Measurements from ENCODE around the gene PRPF19. TPM values are rescaled to one million over a fixed set of nuclear protein-coding genes. Genes with fewer than 3 reads are reported as not detected.

PRPF19 gene
- total and polyA plus RNA-seq, 2 donors from 2014 or later = 70.7 to 72.1 TPM

DNA sequence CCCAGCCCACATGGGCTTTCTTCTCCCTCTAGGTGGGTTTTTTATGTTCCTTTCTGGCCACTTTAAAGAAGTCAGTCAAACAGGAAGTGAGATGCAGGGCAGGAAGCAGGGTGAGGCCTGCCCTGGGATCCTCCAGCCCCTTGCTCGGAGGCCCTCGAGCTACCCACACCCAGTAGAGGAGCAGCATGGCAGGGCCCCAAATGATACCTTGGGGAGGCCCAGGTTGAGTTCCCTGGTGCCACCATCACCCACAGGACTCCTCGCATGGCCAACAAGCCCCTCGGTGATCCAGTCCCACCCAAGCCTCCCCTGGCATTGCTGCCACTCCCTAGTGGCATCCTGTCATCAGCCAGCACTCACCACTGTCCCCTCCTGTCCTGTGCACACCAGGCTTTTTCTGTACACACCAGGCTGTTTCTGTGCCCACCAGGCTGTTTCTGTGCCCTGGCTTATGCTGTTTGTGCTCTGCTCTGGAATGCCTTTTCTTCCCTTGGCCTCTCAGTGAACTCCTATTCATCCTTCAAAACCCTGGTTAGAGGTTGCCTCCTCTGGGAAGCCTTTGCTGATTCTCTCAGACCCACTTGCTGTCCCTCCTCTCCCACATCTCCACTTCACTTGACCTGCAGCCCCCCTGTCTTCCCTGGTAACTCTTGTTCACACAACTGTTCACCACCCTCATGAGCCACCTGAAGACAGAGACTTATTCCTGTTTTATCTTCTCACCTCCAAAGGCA lies 47.5 kb downstream of the PRPF19 start:
- Histone ChIP-seq H3K4me3 (ENCODE audit: low read length in 3 of 3) (no peak overlapping the region), H3K27ac (ENCODE audit: low read depth in 2 of 2, low read length in 2 of 2) (no peak overlapping the region), H3K27me3 (ENCODE audit: control insufficient read depth, insufficient read depth, low read length) (no peaks in the 10 kb centered on the region), H3K36me3 (ENCODE audit: control insufficient read depth in 2 of 3, insufficient read depth in 3 of 3, low read length in 3 of 3) (no peaks in the 10 kb centered on the region), H3K4me1 (ENCODE audit: control insufficient read depth in 2 of 3, insufficient read depth in 2 of 3, low read depth in 1 of 3, low read length in 3 of 3) (no peaks in the 10 kb centered on the region), H3K9me3 (ENCODE audit: control insufficient read depth in 2 of 3, insufficient read depth in 1 of 3, low read length in 3 of 3) (no peaks in the 10 kb centered on the region), H3K9ac (ENCODE audit: low read length in 3 of 3) (no peak overlapping the region)
- FAIRE-seq = no peak
- intact Hi-C loops (cut with DNase I) = no loop called here
- DNase-seq = peak in 1 of 5 donors; percentile 46
- TF ChIP-seq, protein P1, sequence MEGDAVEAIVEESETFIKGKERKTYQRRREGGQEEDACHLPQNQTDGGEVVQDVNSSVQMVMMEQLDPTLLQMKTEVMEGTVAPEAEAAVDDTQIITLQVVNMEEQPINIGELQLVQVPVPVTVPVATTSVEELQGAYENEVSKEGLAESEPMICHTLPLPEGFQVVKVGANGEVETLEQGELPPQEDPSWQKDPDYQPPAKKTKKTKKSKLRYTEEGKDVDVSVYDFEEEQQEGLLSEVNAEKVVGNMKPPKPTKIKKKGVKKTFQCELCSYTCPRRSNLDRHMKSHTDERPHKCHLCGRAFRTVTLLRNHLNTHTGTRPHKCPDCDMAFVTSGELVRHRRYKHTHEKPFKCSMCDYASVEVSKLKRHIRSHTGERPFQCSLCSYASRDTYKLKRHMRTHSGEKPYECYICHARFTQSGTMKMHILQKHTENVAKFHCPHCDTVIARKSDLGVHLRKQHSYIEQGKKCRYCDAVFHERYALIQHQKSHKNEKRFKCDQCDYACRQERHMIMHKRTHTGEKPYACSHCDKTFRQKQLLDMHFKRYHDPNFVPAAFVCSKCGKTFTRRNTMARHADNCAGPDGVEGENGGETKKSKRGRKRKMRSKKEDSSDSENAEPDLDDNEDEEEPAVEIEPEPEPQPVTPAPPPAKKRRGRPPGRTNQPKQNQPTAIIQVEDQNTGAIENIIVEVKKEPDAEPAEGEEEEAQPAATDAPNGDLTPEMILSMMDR (IDR thresholded peaks at IDR 0.05; ENCODE audit: borderline replicate concordance, extremely low read depth, insufficient read depth) = no peak

DNA sequence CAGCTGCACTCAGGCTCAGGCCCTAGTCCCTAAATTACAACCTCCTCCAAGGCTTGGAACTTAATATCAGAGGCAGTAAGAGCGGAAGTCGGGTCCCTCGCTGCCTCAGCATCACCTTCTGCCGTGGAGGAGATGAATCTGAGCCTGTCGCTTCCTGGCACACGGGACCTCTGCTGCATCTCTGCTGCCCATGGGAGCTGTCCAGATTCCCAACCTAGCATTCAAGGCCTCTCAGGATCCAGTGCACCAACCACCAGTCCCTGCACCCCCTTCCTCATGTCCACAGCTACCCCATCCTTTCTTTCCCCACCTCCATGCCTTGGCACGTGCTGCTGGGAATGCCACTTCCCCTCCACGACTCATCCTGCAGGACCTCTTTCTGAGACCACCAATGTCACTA lies 48.1 kb downstream of the PRPF19 start:
- Histone ChIP-seq H3K36me3 (ENCODE audit: control insufficient read depth in 2 of 3, insufficient read depth in 3 of 3, low read length in 3 of 3) (no peaks in the 10 kb centered on the region), H3K9me3 (ENCODE audit: control insufficient read depth in 2 of 3, insufficient read depth in 1 of 3, low read length in 3 of 3) (no peaks in the 10 kb centered on the region), H3K27ac (ENCODE audit: low read depth in 2 of 2, low read length in 2 of 2) (no peak overlapping the region), H3K4me1 (ENCODE audit: control insufficient read depth in 2 of 3, insufficient read depth in 2 of 3, low read depth in 1 of 3, low read length in 3 of 3) (no peaks in the 10 kb centered on the region), H3K4me3 (ENCODE audit: low read length in 3 of 3) (no peak overlapping the region), H3K27me3 (ENCODE audit: control insufficient read depth, insufficient read depth, low read length) (no peaks in the 10 kb centered on the region), H3K9ac (ENCODE audit: low read length in 3 of 3) (no peak overlapping the region)
- intact Hi-C loops (cut with DNase I) = no loop called here
- no peak for FAIRE-seq
- no peak for DNase-seq
- TF ChIP-seq, protein P1 (IDR thresholded peaks at IDR 0.05; ENCODE audit: borderline replicate concordance, extremely low read depth, insufficient read depth) = no peak

DNA sequence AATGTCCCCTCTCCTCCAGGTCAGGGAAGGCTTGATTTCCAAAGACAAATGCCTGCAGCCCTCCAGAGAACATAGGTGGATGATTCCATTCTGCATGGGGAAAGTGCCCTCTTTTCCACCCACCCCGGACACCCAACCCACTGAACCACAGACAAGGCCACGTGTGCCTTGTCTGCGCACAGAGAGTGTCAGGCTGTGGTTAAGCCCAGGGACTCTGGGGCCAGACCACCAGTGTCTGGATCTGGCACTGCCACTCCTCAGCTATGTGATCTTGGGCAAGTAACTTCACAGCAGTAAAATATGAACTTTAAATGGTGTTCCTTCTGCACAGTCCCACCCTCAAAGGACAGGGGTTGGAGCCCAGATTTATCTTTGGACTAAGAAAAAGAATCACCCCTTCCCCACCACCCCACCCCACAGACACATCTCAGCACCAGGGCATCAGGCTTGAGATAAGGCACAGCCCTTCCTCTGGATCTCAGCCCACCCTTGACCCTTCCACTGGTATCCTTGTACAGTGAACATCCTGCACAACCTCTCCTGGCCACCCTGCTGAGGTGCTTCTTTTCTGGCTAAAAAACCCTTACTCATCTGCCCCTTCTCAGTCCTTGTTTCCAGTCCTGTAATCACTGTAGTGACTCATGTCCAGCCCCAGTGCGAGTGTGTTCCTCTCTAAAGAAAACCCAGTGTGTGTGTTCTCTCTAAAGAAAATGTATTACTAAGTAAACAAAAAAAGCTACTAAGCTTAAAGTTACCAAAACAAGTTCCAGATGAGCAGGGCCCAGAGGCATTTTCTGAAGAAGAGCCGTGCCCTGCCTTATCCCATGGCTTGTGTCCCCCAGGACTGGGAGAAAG lies 48.8 kb downstream of the PRPF19 start:
- FAIRE-seq = no peak
- Histone ChIP-seq H3K27me3 (ENCODE audit: control insufficient read depth, insufficient read depth, low read length) (no peaks in the 10 kb centered on the region), H3K9me3 (ENCODE audit: control insufficient read depth in 2 of 3, insufficient read depth in 1 of 3, low read length in 3 of 3) (no peaks in the 10 kb centered on the region), H3K36me3 (ENCODE audit: control insufficient read depth in 2 of 3, insufficient read depth in 3 of 3, low read length in 3 of 3) (no peaks in the 10 kb centered on the region), H3K4me3 (ENCODE audit: low read length in 3 of 3) (no peak overlapping the region), H3K9ac (ENCODE audit: low read length in 3 of 3) (no peak overlapping the region), H3K27ac (ENCODE audit: low read depth in 2 of 2, low read length in 2 of 2) (no peak overlapping the region), H3K4me1 (ENCODE audit: control insufficient read depth in 2 of 3, insufficient read depth in 2 of 3, low read depth in 1 of 3, low read length in 3 of 3) (peaks cover 0 to 2% (median 0%) of the 10 kb centered on the region in 3 donors)
- DNase-seq = no peak
- intact Hi-C loops (cut with DNase I) = no loop called here
- TF ChIP-seq, protein P1 (IDR thresholded peaks at IDR 0.05; ENCODE audit: borderline replicate concordance, extremely low read depth, insufficient read depth) = no peak
